Stimulated activated CD4-positive, alpha-beta T cell treated with anti-CD3 and anti-CD28 coated beads, Interleukin-15, amount 100 ng/mL, for 1 hour (primary cell): ENCODE measurements around the gene MYCBP.
"Not testable (repeated sequence)": the region's sequence is repeated elsewhere in the genome, so short reads cannot be mapped to it uniquely, and the experiment has no call there.

ENCODE experiments used
- DNase-seq, 2 donors: peaks; one replicate each; pipeline ENCODE4 v3.0.0-alpha.2; 2020; ENCODE audit warnings: low read depth in 1 of 2, low spot score in 1 of 2

Gene MYCBP

GRCh38 chr1:38870996-38871395 is 2.2 kb downstream of the MYCBP start:
- DNase-seq = no peak

- DNase-seq = no peak
Observed at GRCh38 chr1:38867208-38867607, 5.9 kb downstream of the MYCBP start.

GRCh38 chr1:38865112-38865715 is 7.9 kb downstream of the MYCBP start:
- DNase-seq = no peak

GRCh38 chr1:38860454-38860795 is 12.7 kb downstream of the MYCBP start:
- DNase-seq = no peak

- DNase-seq = peak; percentile 96 to 97
Observed at GRCh38 chr1:38859561-38860453, 13.3 kb downstream of the MYCBP start, which contains the start of gene RRAGC. Gene RRAGC (minus strand): TSS chr1:38859772. CDS start chr1:38859646, 126 bp downstream.

- DNase-seq = peak; percentile 15 to 16
Observed at GRCh38 chr1:38858833-38859560, 14.2 kb downstream of the MYCBP start.

- no peak for DNase-seq
Observed at GRCh38 chr1:38852780-38853179, 20.4 kb downstream of the MYCBP start.

GRCh38 chr1:38848071-38848470 is 25.1 kb downstream of the MYCBP start:
- DNase-seq = no peak

GRCh38 chr1:38846210-38846609 is 26.9 kb downstream of the MYCBP start:
- DNase-seq = no peak

- not testable (repeated sequence) for DNase-seq
Observed at GRCh38 chr1:38845088-38845487, 28.1 kb downstream of the MYCBP start.

GRCh38 chr1:38840281-38840680 is 32.9 kb downstream of the MYCBP start:
- DNase-seq = no peak

- no peak for DNase-seq
Observed at GRCh38 chr1:38839363-38839762, 33.8 kb downstream of the MYCBP start.

GRCh38 chr1:38836316-38836715 is 36.8 kb downstream of the MYCBP start:
- DNase-seq = not testable (repeated sequence)

- DNase-seq = no peak
Observed at GRCh38 chr1:38834937-38835827, 38.0 kb downstream of the MYCBP start.

- DNase-seq = no peak
Observed at GRCh38 chr1:38834221-38834782, 38.8 kb downstream of the MYCBP start.

- DNase-seq = no peak
Observed at GRCh38 chr1:38833146-38833545, 40.0 kb downstream of the MYCBP start.

- no peak for DNase-seq
Observed at GRCh38 chr1:38832370-38832734, 40.8 kb downstream of the MYCBP start.

- DNase-seq = no peak
Observed at GRCh38 chr1:38831731-38832369, 41.3 kb downstream of the MYCBP start.

- no peak for DNase-seq
Observed at GRCh38 chr1:38829368-38829767, 43.8 kb downstream of the MYCBP start.

GRCh38 chr1:38827318-38827717 is 45.8 kb downstream of the MYCBP start:
- DNase-seq = no peak
